Fibroblast of mammary gland (primary cell): ENCODE measurements around the gene PSME2.

Source experiments
- DNase-seq: peaks from one replicate; pipeline ENCODE4 v3.0.0-alpha.2; 2010; ENCODE audit warnings: low read depth
- H3K4me3 ChIP-seq: 2 replicates; pipeline ENCODE4 v1.5.1; 2011; ENCODE audit warnings: low read depth, mild to moderate bottlenecking, low read length, moderate library complexity; ENCODE audit not compliant: control insufficient read depth
- CTCF ChIP-seq: conservative IDR thresholded peaks from 2 replicates; pipeline ENCODE4 v1.5.1; 2011; ENCODE audit warnings: low read depth, low read length, inconsistent platforms; ENCODE audit not compliant: control insufficient read depth, insufficient read depth

Gene PSME2

GRCh38 chr14:24122416-24122815, 24.0 kb downstream of the PSME2 start:
- H3K4me3 ChIP-seq, result no peak overlapping the region
- no peak for TF ChIP-seq CTCF
- DNase-seq, result no peak

GRCh38 chr14:24121210-24121609, 25.2 kb downstream of the PSME2 start:
- no peak for TF ChIP-seq CTCF
- no peak for DNase-seq
- H3K4me3 ChIP-seq, result no peak overlapping the region

GRCh38 chr14:24119691-24120090, 26.7 kb downstream of the PSME2 start:
- DNase-seq, result no peak
- H3K4me3 ChIP-seq, result no peak overlapping the region
- TF ChIP-seq CTCF, result no peak

- no peak for TF ChIP-seq CTCF
- no peak overlapping the region for H3K4me3 ChIP-seq
- DNase-seq, result no peak
Observed at GRCh38 chr14:24117179-24117578, 29.2 kb downstream of the PSME2 start.

- no peak for TF ChIP-seq CTCF
- H3K4me3 ChIP-seq, result no peak overlapping the region
- no peak for DNase-seq
Observed at GRCh38 chr14:24116128-24116814, 30.1 kb downstream of the PSME2 start.

GRCh38 chr14:24115422-24116127, 30.8 kb downstream of the PSME2 start:
- TF ChIP-seq CTCF, result no peak
- H3K4me3 ChIP-seq, result peak overlapping the region; percentile 89
- DNase-seq, result no peak
